Stimulated activated CD4-positive, alpha-beta T cell treated with anti-CD3 and anti-CD28 coated beads, Interleukin-4, amount 100 ng/mL, for 48 hours (primary cell): ENCODE results near the gene CHURC1.

ENCODE experiments used
- DNase-seq, 2 donors: peaks; one replicate each; pipeline ENCODE4 v3.0.0-alpha.2; 2020; ENCODE audit warnings: low read depth in 2 of 2

The CHURC1 gene

GRCh38 chr14:64938972-64939816 is 24.9 kb downstream of the CHURC1 start:
- DNase-seq: no peak

- DNase-seq: no peak
Measured at GRCh38 chr14:64939817-64940190, 25.5 kb downstream of the CHURC1 start.

GRCh38 chr14:64940336-64940910 is 26.2 kb downstream of the CHURC1 start:
- DNase-seq: no peak

GRCh38 chr14:64942531-64943111 is 28.4 kb downstream of the CHURC1 start, which contains the start of gene GPX2:
Gene GPX2, minus strand, starts transcription at chr14:64942745. Its CDS starts 19 bp downstream, at chr14:64942726.
- no peak for DNase-seq

- DNase-seq: no peak
Measured at GRCh38 chr14:64943556-64943955, 29.3 kb downstream of the CHURC1 start.

- DNase-seq: no peak
Measured at GRCh38 chr14:64944041-64944440, 29.8 kb downstream of the CHURC1 start.

- DNase-seq: no peak
Measured at GRCh38 chr14:64944861-64945260, 30.6 kb downstream of the CHURC1 start.

GRCh38 chr14:64945431-64946178 is 31.4 kb downstream of the CHURC1 start:
- no peak for DNase-seq

GRCh38 chr14:64946310-64947045 is 32.2 kb downstream of the CHURC1 start:
- DNase-seq: no peak

- no peak for DNase-seq
Measured at GRCh38 chr14:64947710-64948611, 33.7 kb downstream of the CHURC1 start.

GRCh38 chr14:64948612-64949210 is 34.5 kb downstream of the CHURC1 start:
- no peak for DNase-seq

GRCh38 chr14:64950889-64951288 is 36.6 kb downstream of the CHURC1 start:
- DNase-seq: no peak

GRCh38 chr14:64951291-64951690 is 37.0 kb downstream of the CHURC1 start:
- no peak for DNase-seq

GRCh38 chr14:64951724-64952123 is 37.5 kb downstream of the CHURC1 start:
- DNase-seq: no peak

- DNase-seq: no peak
Measured at GRCh38 chr14:64952598-64953309, 38.5 kb downstream of the CHURC1 start.

GRCh38 chr14:64953310-64953654 is 39.0 kb downstream of the CHURC1 start:
- no peak for DNase-seq

GRCh38 chr14:64953661-64954060 is 39.4 kb downstream of the CHURC1 start:
- DNase-seq: no peak

- DNase-seq: no peak
Measured at GRCh38 chr14:64954491-64955240, 40.4 kb downstream of the CHURC1 start.

- DNase-seq: no peak
Measured at GRCh38 chr14:64955297-64955696, 41.0 kb downstream of the CHURC1 start.
